WI38 (cell line): ENCODE measurements around the gene BRSK2.

ENCODE experiments used
- H3K4me3 ChIP-seq: 2 replicates; pipeline ENCODE4 v1.5.1; 2011; ENCODE audit warnings: low read depth, mild to moderate bottlenecking, control low read depth, low read length
- TF ChIP-seq, protein P1 (sequence below): IDR thresholded peaks from 2 replicates; pipeline ENCODE4 v1.5.1; 2012; ENCODE audit warnings: low read depth, mild to moderate bottlenecking, control low read depth, low read length

Gene BRSK2

DNA sequence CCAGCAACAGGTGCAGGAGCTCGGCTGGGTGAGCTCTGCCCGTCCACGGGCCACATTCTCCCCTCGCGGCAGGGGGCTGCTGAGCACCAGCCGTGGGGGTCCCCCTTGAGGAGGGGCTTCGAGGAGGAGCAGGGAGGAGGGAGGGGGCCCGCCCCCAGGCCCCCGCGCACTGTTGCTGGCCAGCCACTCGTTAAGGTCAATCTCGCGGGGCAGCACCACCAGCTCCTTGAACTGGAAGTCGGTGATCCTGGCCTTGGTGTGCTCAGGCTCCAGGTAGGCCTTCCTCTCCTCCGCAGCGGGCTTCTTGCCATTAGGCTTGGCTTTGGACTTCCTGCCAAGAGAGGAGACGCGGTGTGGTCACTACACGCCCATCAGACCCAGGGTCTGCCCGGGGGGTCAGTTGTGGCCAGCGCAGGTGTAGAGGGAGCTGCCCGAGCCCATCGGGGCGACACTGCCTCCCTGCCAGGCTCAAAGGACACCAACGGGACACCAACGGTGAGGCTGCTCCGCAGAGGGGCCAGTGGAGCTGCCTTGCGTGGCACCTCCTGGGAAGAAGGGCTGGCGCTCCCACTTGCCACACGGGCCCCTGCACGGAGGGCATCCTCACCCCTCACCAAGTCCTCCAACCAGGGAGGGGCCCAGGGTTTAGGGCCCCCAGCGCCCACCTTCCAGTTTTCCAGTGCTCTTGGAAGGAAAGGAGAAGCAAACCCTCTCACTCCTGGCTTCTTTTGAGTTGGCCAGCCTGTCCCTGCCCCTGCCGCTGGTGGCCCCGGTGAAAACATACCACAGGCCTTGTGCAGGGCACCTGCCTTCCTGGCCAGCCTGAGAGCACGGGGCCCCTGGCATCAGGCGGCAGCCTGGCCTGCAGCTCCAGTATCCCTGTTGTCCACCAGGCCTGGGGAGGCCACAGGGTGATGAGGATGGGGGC is 91.1 kb downstream of the BRSK2 start:
- TF ChIP-seq, protein P1, sequence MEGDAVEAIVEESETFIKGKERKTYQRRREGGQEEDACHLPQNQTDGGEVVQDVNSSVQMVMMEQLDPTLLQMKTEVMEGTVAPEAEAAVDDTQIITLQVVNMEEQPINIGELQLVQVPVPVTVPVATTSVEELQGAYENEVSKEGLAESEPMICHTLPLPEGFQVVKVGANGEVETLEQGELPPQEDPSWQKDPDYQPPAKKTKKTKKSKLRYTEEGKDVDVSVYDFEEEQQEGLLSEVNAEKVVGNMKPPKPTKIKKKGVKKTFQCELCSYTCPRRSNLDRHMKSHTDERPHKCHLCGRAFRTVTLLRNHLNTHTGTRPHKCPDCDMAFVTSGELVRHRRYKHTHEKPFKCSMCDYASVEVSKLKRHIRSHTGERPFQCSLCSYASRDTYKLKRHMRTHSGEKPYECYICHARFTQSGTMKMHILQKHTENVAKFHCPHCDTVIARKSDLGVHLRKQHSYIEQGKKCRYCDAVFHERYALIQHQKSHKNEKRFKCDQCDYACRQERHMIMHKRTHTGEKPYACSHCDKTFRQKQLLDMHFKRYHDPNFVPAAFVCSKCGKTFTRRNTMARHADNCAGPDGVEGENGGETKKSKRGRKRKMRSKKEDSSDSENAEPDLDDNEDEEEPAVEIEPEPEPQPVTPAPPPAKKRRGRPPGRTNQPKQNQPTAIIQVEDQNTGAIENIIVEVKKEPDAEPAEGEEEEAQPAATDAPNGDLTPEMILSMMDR: no peak
- no peak overlapping the region for H3K4me3 ChIP-seq

GRCh38 chr11:1481483-1481825 is 91.7 kb downstream of the BRSK2 start:
- H3K4me3 ChIP-seq: no peak overlapping the region
- TF ChIP-seq, protein P1: no peak

DNA sequence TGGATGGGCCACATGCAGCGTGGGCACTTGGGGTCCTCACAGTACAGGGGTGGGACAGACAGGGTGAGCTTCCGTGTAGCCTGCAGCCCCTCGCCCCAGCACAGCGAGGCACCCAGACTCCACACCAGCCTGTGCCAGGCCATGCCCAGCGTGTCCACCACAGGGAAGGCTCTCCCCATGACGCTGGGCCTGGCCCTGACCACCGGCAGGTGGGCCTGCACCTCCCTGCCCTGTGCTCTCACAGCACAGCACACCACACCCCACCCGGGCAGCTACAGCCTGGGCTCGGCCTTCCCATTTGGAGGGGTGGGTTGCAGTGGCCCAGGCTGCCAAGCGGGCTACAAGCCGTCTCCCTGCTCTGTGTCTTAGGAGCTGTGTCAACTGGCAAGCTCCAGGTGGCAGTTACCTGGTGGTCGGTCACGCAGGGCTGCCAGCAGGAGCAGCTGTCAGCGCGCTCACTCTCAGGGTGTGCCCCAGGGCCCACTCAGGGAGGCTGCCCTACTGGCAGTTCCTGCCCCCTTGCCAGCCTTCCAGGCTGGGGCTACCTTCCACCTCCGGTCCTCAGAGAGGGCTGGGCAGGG is 92.2 kb downstream of the BRSK2 start:
- no peak overlapping the region for H3K4me3 ChIP-seq
- TF ChIP-seq, protein P1: no peak

DNA sequence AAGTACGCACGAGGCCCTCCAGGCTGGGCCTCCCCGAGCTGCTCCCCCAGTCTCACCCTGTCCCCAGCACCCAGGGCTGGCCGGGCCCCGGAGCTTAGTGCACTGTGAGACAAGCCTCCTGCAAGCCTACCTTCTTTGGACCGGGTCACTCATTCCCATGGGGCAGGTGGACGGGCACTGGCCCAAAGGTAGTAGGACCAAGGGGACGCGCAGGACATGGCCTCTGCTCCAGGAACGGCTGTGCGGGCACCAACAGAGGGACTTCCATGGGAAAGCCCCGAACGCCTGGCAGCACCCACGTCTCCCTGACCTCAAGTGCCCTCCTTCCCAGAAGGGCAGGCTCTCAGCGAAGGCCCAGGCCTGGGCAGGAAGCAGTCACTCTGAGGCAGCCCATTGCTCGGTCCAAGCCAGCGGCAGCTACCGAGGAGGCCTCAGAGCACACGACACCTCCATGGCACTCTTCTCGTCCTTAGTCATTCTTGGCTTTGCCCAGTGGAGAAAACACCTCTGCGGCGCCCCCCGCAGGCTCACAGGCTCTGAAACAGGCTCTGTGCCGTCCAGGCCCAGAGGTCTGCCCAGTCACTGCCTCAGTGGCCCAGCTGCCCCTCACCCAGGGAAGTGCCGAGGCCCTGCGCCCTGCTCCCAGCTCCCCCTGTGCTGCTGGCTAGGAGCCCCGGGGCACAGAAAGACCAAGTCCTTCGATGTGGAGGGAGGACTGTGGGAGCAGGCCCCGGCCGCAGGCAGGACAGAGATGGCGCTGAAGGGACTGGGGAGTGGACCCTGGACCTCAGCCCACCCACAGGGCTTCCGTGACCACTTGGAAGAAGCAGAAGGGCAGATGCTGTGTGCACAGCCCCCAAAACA is 93.1 kb downstream of the BRSK2 start:
- no peak overlapping the region for H3K4me3 ChIP-seq
- TF ChIP-seq, protein P1: no peak

GRCh38 chr11:1483445-1483961 is 93.8 kb downstream of the BRSK2 start:
- TF ChIP-seq, protein P1: no peak
- no peak overlapping the region for H3K4me3 ChIP-seq

- no peak overlapping the region for H3K4me3 ChIP-seq
- TF ChIP-seq, protein P1: no peak
Observed at GRCh38 chr11:1484061-1484671, 94.4 kb downstream of the BRSK2 start.
